Kidney epithelial cell (primary cell): ENCODE results near the gene KLHL12. TPM values are rescaled to one million over a fixed set of nuclear protein-coding genes. Genes with fewer than 3 reads are reported as not detected.

ENCODE experiments used
- DNase-seq: peaks from one replicate; pipeline ENCODE4 v3.0.0-alpha.2; 2010; ENCODE audit warnings: low read depth
- H3K27me3 ChIP-seq: 2 replicates; pipeline ENCODE4 v1.6.0; 2011; ENCODE audit warnings: low read length; ENCODE audit not compliant: control insufficient read depth, insufficient read depth
- H3K36me3 ChIP-seq: 2 replicates; pipeline ENCODE4 v1.5.1; 2011; ENCODE audit warnings: low read length; ENCODE audit not compliant: control insufficient read depth, insufficient read depth
- H3K4me3 ChIP-seq: 2 replicates; pipeline ENCODE4 v1.5.1; 2011; ENCODE audit warnings: low read depth, mild to moderate bottlenecking, control low read depth, low read length
- CTCF ChIP-seq: IDR thresholded peaks from 2 replicates; pipeline ENCODE4 v1.5.1; 2011; ENCODE audit warnings: mild to moderate bottlenecking, moderate library complexity, low read length, control low read depth, inconsistent platforms; ENCODE audit not compliant: insufficient read depth, poor library complexity, severe bottlenecking
- total RNA-seq: library from RNA; depleted of rRNA; stranded (reverse); fragments of >200 nt; gene quantifications from 2 replicates; pipeline ENCODE4 v1.2.3, GENCODE V29; 2015

Gene KLHL12
- total RNA-seq, 1 donor from 2014 or later, result 23.4 TPM

GRCh38 chr1:202879128-202879527 is 47.9 kb downstream of the KLHL12 start:
- Histone ChIP-seq H3K36me3 (no peaks in the 10 kb centered on the region), H3K4me3 (no peak overlapping the region), H3K27me3 (no peaks in the 10 kb centered on the region)
- DNase-seq, result no peak
- TF ChIP-seq CTCF, result no peak

GRCh38 chr1:202873026-202873425 is 54.0 kb downstream of the KLHL12 start:
- no peaks in the 10 kb centered on the region for H3K27me3 ChIP-seq
- no peak overlapping the region for H3K4me3 ChIP-seq
- no peaks in the 10 kb centered on the region for H3K36me3 ChIP-seq
- DNase-seq, result no peak
- no peak for TF ChIP-seq CTCF

- H3K4me3 ChIP-seq, result no peak overlapping the region
- H3K36me3 ChIP-seq, result no peaks in the 10 kb centered on the region
- no peak for TF ChIP-seq CTCF
- H3K27me3 ChIP-seq, result no peaks in the 10 kb centered on the region
- DNase-seq, result no peak
These were observed 55.7 kb downstream of the KLHL12 start for GRCh38 chr1:202871367-202871766.

- DNase-seq, result no peak
- no peak for TF ChIP-seq CTCF
- Histone ChIP-seq H3K27me3 (no peaks in the 10 kb centered on the region), H3K36me3 (no peaks in the 10 kb centered on the region), H3K4me3 (no peak overlapping the region)
These were observed 64.1 kb downstream of the KLHL12 start for GRCh38 chr1:202862679-202863560.

- DNase-seq, result peak; percentile 61
- TF ChIP-seq CTCF, result no peak
- Histone ChIP-seq H3K4me3 (peak overlapping the region; percentile 69), H3K27me3 (no peaks in the 10 kb centered on the region), H3K36me3 (no peaks in the 10 kb centered on the region)
These were observed 65.5 kb downstream of the KLHL12 start for GRCh38 chr1:202861420-202862132.
